Posterior vena cava (tissue), 2 donors: ENCODE results near the gene HOXA9. TPM values are rescaled to one million over a fixed set of nuclear protein-coding genes. Genes with fewer than 3 reads are reported as not detected.

Source experiments
- DNase-seq: peaks from one replicate; pipeline ENCODE4 v3.0.0-alpha.2; 2020; ENCODE audit warnings: low spot score
- intact Hi-C, 2 donors: fragments of 100-400 bp; cut with DNase I; formaldehyde crosslinking; loops; one replicate each; pipeline versions ENCODE4 v1.14.1 to v1.14.2; 2022 to 2023
- long read RNA-seq, 2 donors: library from polyadenylated mRNA; unstranded; transcript quantifications; one replicate each; pipeline ENCODE4 v2.0.0, GENCODE V29; 2020 to 2021
- total RNA-seq, 2 donors: library from RNA; stranded (reverse); fragmentation: NEBNext Ultra II Directional; extraction: Animal tissue kit (Norgen Biotek cat#: 25700); gene quantifications; one replicate each; pipeline ENCODE4 v1.2.1, GENCODE V29; 2021
- donor health status: DM: yes; HTN: yes; CAD: no.
- donor health status: DM: yes; HTN: yes; CAD: no.

Gene HOXA9
- 1 to 10 TPM; 7.4 TPM for total RNA-seq
- long read RNA-seq, donor 1, partial matches to known transcripts: 0 of 3 reads
- long read RNA-seq, donor 1, other reads (novel, unspliced or antisense): 0 of 3 reads
- long read RNA-seq, donor 2, transcript HOXA9-202 (3 exons, 797 nt): major isoform, 12 of 24 reads
- long read RNA-seq, donor 2, transcript HOXA9-201 (2 exons, 2,060 nt): minor isoform, 9 of 24 reads
- long read RNA-seq, donor 2, partial matches to known transcripts: 0 of 24 reads
- long read RNA-seq, donor 2, other reads (novel, unspliced or antisense): 1 of 24 reads

- DNase-seq: peak; percentile 96
- intact Hi-C loops: loop anchor here (10.0 kb wide), 4 partner anchors 791 to 1311 kb away; partner anchors contain the start of genes CBX3 (in 1 of the 2) and HNRNPA2B1 (in 1 of the 2)
These were observed at the start of gene HOXA9 for GRCh38 chr7:27165089-27165995. Gene HOXA9, minus strand, starts transcription at chr7:27165537. Its CDS starts 80 bp downstream, at chr7:27165457.

DNA sequence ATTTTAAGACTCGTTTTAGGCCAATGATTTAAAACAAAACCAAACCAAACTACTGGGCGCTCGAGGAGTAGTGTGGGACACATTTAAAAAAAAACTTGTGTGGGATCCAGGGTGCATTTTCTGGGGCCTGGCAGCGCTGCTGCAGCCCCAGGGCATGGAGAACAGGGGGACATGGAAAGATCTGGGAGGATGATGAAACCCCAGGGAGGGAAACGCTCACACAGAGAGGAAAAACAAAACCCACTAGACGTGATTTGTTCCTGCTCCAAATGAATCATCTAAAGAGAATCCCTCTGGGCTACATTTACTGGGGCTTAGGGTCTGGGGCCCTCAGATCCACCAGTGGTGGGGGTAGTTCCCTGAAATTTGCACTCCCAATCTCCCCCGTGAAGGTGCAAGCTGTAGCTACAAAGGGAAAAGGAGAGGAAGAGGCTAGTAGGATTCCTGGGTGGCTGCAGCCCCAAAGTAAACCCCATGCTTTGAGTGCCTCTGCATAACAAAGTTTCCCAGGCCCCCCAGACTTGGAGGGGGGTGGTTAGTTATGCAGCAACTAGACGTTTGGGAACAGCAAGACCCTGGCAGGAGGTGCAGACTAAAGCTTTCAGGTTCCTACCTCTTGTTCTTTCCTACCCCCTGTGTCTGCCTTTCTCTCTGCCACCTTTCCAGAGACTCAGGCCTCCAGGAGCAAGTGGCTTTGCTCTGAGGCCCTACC lies 49.1 kb upstream of the HOXA9 start:
- intact Hi-C loops: loop anchor here (5.0 to 10.0 kb wide), 2 partner anchors 363 to 550 kb away; no protein-coding TSS in a partner anchor
- DNase-seq: no peak

- intact Hi-C loops: loop anchor here (5.0 to 10.0 kb wide), 2 partner anchors 364 to 551 kb away; no protein-coding TSS in a partner anchor
- DNase-seq: peak; percentile 77
These were observed 48.3 kb upstream of the HOXA9 start for GRCh38 chr7:27213433-27214238.

GRCh38 chr7:27212497-27213432 lies 47.4 kb upstream of the HOXA9 start:
- intact Hi-C loops: loop anchor here (5.0 to 10.0 kb wide), 2 partner anchors 365 to 552 kb away; no protein-coding TSS in a partner anchor
- peak; percentile 73 for DNase-seq

DNA sequence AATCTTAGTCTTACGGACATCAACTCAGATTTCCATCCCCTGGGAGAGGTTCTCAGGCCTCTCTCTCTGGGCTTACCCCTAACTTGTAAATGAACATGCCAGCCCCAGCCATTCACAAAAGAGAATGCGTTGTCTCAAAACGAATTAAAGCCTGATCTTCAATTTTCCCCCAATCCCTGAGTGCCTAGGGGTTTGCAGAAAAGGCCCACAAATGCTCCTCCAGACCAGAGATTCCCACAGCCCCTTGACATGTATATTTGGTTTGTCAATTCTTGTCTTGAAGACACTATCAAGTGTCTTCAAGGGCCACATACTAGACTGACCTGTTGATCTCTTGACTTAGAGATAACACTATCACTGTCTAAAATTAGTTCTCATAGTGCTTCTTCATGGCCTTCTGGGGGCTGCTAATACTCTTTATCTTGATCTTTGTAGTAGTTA lies 46.4 kb upstream of the HOXA9 start:
- DNase-seq: no peak
- intact Hi-C loops: loop anchor here (5.0 to 10.0 kb wide), 2 partner anchors 366 to 553 kb away; no protein-coding TSS in a partner anchor

DNA sequence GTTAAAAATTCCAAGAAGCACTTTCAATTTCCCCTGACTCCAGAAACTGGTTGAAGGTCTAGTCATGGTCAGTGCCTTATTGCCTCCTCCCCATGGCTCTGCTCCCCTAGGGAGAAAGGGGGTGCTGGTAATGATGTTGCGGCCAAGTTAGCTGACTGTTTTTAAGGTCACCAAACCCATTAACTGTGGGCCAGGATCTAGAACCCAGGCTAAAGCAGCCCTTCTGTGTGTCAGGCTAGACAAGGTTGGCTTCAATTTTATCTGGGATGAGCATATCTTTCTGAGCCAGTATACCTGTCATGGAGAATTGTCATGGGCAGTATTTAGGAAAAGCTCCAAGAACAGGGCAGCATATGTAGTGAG lies 45.7 kb upstream of the HOXA9 start:
- intact Hi-C loops: loop anchor here (5.0 to 10.0 kb wide), 2 partner anchors 366 to 554 kb away; no protein-coding TSS in a partner anchor
- DNase-seq: no peak

DNA sequence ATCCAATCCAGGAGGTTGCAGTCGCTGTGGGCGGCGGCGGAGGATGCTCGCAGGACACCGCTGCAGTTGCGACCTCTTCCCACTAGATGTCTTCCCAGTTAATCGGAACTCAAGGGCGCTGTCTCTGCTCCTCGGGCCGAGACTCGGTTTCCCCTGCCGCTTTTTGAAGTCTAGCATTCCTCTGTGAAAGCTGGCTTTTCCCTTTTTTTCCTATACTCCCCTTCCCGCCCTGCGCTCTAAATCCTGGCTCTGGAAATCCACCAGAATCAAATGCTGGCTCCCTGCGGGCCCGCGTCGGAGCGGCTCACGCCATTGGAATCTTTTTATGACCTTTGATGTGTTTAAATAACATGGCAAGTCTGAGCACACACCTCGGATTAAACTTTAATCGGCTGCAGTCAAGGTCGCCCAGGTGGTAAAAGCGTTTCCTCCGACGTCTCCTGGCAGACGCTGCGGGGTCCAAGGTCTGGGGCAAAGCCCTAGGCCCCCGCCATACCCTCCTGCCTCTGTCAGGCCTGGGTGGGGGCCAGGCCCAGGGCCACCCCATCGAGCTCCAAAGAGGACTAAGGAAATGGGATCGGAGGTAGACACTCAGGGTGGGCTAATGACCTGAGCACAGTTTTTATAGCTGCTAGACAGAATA lies 45.2 kb upstream of the HOXA9 start:
- DNase-seq: peak; percentile 84
- intact Hi-C loops: loop anchor here (5.0 to 10.0 kb wide), 2 partner anchors 367 to 554 kb away; no protein-coding TSS in a partner anchor

GRCh38 chr7:27209933-27210440 lies 44.6 kb upstream of the HOXA9 start:
- intact Hi-C loops: loop anchor here (5.0 to 10.0 kb wide), 3 partner anchors 365 to 555 kb away; no protein-coding TSS in a partner anchor
- peak; percentile 68 for DNase-seq

DNA sequence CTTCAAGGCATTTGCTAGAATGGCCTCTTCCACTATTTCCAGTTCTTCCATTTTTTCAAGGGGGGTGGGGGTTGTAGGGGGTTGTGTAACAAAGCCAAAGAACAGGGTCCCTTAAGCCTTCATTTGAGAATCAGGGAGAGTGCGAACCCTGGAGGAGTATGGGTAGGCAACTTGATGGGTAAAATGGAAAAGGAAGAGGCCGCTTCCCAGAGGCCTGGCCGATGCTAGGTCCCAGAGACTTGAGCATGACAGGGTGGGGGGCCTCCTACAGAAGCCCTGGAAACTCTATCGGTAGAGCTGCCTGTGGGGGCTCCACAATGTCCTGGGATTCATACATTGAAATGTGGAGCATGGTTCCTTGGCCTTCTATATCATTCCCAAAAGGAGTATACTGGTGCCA lies 43.7 kb upstream of the HOXA9 start:
- intact Hi-C loops: loop anchor here in 1 of 2 donors (10.0 kb wide), 1 partner anchor 366 kb away; no protein-coding TSS in a partner anchor
- no peak for DNase-seq

DNA sequence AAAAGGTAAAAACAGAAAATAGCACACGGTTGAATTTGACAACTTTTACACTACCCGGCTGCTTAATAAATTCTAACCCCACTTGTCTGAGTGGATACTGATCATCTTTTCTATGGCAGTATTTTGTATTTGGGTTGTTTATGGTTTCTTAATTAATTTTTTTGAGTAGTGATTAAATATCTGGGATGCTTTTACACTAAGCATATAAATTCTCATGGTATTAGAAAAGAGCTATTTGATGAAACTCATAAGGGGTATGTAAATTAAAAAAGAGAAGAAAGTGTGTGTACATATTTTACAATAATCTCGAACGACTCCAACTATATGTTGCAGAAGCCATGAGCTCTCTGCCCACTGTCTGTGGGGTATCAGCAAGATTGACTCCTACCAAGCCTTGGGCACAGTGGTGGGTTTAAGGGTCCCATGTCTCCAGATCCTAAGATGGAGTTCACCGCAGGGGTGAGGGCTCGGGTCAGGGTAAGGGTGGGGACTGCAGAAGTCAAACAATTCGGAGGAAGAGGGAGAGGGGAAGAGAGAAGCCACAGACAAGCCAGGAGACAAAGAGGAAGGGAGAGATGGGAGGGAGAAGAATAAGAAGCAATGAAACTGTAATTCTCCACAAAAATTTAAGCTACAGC lies 42.1 kb upstream of the HOXA9 start:
- no peak for DNase-seq
- intact Hi-C loops: loop anchor here in 1 of 2 donors (10.0 kb wide), 1 partner anchor 367 kb away; no protein-coding TSS in a partner anchor

DNA sequence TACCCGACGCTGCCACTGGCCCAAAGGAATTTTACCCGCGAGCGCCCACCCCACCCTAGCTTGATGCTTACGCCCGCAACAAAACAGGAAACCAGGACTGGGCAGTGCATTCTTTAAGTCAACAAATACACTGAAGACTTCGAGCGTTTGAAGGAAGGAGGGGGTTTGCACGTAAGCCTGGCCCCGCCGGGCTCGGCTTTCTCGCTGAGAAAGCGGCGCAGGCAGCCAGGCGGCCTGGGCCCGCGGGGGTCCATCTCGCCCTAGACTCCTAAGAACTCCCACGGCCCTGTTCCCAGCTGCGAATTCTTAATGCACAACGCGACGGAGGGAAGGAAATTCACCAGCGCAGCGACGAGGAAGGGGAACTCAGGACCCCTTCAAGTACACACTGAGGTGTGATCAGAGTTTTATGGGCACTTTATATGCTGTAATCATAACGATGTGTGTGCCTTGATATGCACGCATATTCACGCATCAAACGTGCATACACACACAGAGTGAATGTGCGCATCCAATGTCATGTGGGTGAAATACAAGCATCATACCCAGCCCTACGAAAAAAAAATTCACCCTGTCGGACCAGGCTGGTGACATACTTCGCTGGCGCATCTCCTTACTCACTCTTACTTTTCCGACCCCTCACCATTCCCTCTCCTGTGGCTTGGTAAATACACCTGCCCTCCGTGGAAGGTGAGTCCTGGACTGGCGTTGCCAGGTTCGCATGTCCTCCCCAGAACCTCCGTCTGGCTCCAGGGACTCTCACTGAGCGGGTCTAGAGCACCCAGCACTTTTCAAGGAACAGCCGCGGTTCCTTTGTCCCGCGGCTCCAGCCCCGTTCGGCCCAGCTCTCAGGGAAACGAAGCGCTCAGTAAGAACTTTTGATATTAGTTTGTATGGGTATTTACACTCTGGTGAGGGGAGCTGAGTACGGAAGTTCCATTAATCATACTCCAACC lies 40.3 kb upstream of the HOXA9 start:
- DNase-seq: peak; percentile 61
- intact Hi-C loops: loop anchor here in 1 of 2 donors (10.0 kb wide), 1 partner anchor 369 kb away; no protein-coding TSS in a partner anchor

GRCh38 chr7:27204851-27205322 lies 39.5 kb upstream of the HOXA9 start:
- DNase-seq: peak; percentile 80
- intact Hi-C loops: loop anchor here in 1 of 2 donors (10.0 kb wide), 1 partner anchor 370 kb away; no protein-coding TSS in a partner anchor

- intact Hi-C loops: loop anchor here in 1 of 2 donors (10.0 kb wide), 1 partner anchor 371 kb away; no protein-coding TSS in a partner anchor
- no peak for DNase-seq
These were observed 38.7 kb upstream of the HOXA9 start for GRCh38 chr7:27203964-27204594.
